Non-pigmented ciliary epithelial cell (primary cell): ENCODE results near the gene CAMTA1.
A peak's percentile ranks its signal among the peaks of the same experiment; 100 is the strongest.

Experiments used
- DNase-seq: peaks from one replicate; pipeline ENCODE4 v3.0.0-alpha.2; 2010; ENCODE audit warnings: low read depth

CAMTA1 gene

DNA sequence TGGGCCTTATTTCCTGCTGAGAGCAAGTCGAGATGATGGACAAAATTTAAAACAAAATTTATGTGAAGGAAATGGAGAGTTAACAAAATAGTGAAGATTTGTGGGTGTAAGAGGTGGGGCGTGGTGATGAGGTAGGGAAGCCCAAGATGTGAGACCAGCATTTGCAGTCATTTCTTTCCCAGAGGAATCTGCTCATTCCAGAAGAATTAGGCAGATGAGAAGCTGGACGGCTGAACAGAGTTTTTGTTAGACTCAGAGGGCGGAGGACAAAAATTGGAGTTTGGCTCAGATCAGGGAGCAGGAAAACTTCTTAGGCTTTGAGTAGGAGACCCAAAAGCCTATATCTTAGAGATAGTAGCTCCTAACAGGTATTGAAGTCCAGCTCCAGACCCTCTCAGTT, 65.3 kb downstream of the CAMTA1 start:
- DNase-seq, result no peak

DNA sequence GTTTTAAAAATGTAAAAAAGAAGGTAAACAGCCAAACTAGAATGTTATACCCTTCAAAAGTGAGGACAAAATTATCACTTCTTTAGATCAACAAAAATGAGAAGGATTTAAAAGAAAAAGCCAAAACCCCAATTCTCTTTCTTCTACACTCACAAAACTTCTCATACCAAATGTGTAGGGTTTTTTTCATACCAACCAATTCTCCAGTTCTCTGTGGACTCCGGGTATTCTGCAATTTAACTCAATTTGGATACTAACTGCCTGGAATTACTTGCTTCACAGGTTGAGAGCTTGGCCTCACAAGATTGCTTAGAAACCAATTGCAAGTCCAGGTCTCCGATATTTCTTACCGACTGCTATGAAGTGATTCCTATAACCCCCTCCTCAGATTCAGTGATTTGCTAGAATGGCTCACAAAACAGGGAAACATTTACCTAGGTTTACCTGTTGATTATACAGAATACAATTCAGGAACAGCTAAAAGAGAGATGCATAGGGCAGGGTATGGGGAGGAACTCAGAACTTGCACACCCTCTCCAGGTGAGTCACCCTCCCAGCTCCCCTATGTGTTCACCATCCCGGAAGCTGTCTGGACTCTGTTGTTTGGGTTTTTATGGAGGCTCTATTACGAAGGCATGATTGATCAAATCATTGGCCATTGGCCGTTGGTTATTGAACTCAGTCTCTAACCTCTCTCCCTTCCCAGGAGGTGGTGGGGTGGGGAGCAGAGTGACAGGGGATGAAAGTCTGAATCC, 67.1 kb downstream of the CAMTA1 start:
- DNase-seq, result no peak

DNA sequence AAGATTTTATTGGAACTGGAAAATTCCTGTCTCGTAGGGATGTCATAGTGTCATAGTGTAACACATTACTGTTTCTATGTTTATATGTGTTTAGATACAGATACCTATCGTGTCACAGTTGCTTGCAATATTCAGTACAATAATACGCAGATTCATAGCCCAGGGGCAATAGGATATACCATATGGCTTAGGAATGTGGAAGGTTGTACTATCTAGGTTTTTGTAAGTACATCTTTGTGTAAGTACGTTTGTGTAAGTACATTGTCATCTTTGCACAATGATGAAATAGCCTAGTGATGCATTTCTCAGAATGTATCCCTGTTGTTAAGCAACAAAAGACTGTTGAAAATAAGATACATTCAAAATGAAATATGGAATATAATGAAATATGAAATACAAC, 68.9 kb downstream of the CAMTA1 start:
- DNase-seq, result no peak

DNA sequence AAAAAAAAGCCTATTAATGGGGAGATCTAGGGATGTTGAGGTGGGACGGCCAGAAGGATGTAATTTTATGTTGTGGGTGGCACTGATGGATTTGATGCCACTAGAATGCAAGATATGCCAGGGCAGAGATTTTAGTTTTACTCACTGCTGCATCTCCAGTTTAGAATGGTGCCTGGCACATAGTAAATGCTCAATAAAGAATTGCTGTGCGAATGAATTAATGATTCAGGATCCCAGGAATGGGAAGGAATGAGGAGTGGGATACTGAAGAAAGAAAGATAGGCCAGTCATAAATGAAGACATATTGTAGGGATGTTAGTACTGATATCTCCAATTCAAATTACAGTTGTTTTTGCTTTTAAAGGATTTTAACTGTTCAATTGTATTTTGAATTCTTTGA, 72.6 kb downstream of the CAMTA1 start:
- DNase-seq, result no peak

DNA sequence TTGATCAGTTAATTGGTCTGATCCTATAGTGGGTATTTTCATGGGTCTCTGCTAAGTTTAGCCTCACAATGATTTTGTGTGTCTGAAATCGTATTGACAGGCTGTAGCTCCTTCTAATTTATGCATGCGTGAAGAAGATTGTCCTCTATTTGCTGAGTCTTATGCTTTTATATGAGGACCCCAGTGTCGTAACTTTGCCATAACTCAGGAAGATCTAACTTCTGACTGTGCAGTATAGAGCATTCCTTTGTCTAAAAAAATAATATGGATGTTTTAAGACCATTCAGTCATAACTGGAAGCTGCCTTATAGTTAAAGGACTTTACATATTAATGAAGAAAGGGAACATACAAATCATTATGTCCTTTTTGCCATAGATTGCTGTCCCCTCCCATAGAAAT, 73.3 kb downstream of the CAMTA1 start:
- DNase-seq, result no peak

DNA sequence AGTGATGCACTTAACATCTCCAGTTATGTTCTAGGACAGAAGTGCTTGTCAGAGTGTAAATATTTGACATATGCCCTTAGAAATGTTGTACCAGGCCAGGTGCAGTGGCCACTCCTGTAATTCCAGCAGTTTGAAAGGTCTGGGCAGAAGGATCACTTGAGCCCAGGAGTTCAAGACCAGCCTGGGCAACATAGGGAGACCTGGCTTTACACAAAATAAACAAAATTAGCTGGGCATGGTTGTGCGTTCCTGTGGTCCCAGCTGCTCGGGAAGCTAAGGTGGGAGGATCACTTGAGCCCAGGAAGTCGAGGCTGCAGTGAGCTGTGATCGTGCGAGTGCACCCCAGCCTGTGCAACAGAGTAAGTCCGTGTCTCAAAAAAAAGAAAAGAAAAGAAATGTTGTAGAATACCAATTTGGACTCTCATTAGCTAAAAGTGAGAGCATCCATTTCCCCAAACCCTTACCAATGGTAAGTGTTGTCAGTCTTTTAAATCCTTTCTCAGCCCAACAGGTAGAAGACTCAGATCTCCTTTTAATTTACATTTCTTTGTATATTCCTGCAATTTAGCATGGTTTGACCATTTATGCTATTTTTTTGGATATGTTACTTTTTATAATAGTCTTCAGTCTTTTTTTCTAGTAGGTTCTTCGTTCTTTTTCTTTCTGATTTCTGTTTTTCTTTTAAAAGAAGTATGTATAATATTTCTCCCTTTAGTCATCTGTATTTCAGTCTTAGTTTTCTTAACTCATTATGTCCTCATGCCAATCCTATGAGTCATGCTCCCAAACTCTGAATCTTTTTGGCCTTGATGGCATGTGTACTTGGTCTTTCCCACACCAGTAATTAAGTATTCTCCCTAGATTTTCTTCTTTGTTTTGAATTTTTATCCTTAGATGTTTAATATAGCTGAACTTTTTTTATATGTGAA, 74.4 kb downstream of the CAMTA1 start:
- peak; percentile 96 for DNase-seq

DNA sequence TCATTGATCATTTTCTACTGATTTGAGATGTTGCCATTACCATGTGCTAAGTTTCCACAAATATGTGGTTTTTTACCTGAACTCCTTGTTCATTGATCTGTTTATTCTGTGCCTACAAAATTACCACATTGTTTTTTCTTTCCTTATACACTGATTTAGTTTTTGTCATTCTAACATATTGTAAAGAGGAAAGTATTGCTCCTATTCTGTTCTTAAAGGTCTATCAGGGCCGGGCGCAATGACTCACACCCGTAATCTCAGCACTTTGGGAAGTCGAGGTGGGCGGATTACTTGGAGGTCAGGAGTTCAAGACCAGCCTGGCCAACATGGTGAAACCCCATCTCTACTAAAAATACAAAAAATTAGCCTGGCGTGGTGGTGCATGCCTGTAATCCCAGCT, 75.1 kb downstream of the CAMTA1 start:
- peak; percentile 56 for DNase-seq

DNA sequence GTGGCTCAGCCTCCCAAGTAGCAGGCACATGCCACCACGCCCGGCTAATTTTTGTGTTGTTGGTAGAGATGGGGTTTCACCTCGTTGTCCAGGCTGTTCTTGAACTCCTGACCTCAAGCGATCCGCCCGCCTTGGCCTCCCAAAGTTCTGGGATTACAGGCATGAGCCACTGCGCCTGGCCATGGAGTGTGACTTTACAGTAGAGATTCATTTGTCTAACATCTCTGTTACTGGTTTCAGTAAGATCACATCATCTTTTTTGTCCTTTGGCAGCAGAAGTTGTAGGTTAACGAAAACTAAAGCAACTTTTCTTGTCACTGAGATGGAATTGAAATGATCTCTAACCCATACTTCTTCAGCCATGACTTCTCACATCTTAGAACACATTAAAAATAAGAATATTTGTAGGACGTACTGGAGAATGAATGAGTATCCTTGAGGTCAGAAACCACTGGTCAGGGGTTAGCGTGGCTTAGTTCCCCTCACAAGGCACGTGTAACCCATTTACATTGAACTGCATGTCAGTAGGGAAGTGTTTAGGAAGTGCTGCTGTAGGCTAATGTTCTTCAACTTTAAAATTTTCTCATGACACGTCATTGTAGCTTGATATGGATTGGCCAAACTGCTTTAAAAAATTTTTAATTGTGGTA, 75.9 kb downstream of the CAMTA1 start:
- no peak for DNase-seq

DNA sequence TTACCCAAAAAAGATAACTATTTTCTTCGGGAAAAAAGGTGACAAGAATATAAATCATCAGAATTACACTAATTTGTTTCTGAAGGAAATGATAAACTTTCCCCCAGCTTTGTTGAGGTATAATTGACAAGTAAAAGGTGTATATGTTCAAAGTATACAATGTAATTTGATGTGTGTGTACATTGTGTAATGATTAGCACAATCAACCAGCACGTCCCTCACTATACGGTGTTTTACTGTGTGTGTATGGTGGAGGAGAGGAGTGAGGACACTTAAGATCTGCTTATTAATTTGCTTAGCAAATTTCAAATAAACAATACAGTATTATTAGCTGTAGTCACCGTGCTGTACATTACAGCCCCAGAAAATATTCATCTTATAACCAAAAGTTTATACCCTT, 77.7 kb downstream of the CAMTA1 start:
- DNase-seq, result no peak

DNA sequence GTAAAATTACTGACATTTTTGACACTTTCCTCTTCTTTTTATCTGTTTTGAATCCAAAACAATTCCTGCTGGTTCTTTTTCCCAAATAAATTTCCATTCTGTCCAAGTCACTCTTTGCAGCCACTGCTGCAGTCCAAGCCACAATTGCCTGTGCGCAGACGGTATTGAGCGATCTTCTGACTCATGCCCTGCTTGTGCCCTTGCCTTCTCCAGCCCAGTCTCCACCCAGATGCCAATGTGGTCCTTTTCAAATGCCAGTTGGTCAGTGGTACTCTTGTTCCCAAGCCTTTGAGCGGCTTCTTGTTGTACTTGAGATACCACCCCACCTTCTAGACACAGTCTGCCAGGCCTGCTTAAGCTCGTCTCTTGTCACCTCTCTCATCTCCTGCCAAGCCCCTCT, 78.9 kb downstream of the CAMTA1 start:
- no peak for DNase-seq

DNA sequence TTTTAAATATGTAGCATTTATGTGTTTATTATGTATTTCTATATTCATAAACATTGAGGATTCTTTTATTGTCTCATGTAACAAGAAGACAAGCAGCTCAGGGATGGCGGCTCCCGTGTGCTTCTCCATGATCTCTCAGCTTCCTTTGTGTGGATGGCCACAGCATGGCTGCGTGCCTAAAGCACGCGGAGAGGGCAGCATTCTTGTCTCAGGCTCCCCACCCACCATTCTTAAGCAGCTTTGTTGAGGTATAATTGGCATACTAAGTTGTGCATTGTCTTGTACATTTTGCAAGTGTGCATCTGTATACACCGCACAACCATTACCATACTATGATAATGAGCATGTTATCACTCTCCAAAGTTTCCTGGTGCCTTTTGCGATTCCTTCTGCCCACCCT, 81.6 kb downstream of the CAMTA1 start:
- DNase-seq, result no peak

DNA sequence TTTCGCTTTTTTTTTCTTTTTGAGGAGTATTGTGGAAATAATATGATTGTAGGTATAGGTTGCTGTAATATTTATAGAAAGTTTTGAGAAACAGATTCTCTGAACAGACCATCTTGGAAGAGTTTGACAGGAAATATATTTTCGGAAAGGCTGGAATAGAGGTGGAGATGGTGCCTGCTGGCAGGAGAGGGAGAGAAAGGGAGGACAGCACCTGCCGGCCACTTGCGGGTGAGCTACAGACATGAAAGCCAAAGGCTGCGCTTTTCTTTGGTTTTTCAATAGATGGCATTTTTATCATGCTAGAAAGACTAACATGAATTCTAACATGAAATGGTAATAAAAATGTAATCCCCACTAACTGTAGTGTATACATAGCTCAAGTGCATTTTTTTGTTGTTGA, 82.1 kb downstream of the CAMTA1 start:
- no peak for DNase-seq

DNA sequence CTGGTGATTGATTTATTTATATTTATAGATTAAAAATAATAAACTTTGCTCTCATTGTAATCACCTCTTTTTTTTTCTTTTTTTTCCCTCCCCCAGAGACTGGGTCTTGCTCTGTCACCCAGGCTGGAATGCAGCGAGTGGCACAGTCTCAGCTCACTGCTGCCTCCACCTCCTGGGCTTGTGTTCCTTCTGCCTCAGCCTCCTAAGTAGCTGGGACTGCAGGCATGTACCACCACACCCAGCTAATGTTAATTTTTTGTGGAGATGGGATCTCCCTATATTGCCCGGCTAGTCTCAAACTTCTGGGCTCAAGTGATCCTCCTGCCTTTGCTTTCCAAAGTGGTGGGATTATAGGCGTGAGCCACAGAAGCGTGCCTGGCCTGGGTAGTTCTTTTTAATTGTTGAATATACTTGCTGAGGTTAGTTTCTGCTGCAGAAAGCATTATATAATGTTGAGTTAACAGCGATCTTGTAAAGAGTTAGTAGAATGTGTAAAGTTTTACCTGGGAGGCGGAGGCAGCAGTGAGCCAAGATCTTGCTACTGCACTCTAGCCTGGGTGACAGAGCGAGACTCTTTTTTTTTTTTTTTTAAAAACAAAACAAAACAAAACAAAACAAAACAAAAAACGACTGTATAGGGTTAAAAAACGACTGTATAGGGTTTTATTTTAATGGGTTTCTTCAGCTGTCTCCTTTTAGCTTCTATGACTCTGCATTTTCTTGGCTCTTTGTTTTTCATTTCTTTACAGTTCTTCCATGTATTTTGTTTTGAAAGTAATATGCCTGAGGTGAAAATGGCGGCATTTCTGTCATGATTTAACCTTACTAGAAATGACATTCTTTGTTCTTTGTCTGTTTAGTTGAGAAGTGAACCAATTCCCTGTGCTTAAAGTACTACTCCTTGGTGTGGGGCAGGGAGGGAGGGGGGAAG, 82.7 kb downstream of the CAMTA1 start:
- DNase-seq, result no peak

DNA sequence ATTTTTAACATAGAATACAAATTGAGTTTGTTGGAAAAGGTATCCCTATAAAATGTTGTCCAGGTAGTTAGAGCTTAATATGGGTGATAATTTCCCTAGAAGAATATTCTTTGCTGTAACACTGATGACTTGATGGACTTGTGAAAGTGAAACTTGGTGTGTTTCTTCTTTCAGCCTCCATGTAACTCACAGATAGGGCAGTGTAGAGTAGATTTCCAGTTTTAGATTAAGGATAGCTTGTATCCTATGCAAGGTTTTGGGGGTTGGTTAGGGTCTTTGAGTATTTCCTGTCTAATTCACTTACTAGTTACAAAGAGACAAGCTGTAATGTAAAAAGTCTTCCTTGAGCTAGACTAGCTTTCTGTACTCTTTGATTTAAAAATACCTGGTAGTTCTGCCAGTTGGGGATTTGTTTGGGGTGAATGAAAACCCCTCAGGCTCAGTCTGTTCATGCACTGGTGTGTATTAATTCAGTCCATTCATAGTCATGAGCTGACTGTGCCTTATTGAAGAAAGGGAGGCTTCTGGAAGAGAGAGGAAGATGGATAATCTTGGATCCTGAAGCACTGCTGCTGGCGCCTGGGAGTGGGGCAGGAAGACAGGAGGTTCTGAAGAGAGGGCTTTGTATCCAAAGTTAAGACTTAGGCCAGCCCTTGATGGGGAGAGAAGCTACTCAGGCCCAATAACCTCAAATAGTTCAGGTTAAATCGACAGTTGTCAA, 83.6 kb downstream of the CAMTA1 start:
- no peak for DNase-seq

DNA sequence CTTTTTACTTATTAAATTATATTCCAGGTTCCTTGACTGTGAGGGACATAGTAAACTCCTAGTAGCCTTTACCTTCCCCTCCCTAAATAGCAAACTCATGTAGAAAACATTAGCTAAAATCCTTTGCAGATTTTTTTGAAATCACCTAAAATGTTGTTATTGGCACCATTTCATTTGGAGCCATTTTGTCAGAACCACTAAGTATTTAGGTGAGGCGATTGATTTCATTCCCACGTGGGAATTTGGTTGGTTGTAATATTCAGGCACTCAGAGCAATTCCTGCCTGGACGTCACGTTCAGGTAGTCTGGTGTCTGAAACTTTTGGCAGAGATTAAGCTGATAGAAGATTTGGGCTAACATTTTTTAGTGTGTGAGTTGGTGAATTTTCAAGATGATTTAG, 84.3 kb downstream of the CAMTA1 start:
- no peak for DNase-seq

DNA sequence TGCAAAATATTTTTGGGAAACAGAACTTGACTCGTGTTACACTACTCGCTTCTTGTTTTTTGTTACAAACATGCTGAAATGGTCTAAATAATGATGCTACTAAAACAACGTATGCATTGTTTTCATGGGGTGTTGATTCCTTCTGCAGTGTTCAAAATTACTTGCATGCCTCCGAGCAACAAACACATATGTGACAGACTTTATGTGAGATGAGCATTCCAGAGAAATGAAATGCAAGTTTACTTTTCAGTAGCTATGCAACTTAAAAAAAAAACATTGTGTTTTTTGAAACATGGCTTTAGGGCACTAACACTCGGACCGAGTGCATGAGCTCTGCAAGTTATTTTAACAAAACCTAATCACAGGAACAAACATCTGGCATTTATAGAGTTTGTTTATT, 84.8 kb downstream of the CAMTA1 start:
- DNase-seq, result no peak

DNA sequence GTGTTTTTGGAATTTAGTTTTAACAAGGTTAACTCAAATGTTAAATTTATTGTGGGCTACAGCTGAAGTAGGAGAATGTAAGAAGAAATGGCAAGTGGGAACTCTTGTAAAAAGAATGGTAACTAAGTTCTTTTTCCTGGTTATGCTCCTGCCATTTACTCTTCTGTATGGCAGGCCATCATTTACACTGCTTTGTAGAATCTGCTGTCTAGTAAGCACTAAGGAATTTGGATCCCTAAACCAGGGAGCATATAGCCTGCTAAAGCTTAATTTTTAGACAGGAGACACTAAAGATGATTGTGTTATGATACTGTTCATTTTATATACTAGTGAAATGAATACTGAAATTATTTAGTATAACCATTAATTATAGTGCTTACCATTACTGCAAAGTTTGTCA, 85.3 kb downstream of the CAMTA1 start:
- DNase-seq, result no peak

DNA sequence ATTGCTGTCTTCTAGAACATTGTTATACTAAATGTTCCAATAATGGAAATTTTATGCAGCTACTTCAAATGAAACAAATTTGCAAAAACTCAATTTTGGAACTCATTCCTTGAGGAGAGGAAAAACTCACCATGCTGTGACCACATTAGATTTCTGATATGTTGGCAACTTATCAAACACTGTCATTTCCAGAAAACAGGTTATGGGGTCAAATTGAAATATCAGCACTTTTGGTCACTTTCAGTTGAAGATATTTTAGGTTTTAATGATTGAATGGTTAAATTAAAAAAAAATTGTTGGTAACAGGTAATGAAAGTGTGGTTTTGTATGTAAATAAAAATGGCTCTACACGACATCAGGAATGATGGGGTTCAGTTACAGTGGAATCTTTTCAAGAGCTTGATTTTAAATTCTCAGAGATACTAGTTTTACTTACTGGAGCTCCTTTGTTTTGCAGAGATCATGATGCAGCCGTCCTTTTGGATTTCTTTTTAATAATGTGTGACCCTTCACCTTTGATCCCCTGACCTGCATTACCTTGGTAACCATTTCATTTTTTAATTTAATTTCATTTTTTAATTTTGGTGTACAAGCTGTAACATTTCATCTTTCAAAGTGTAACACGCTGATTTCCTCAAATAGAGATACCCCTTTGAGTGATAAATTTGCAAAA, 86.2 kb downstream of the CAMTA1 start:
- no peak for DNase-seq

DNA sequence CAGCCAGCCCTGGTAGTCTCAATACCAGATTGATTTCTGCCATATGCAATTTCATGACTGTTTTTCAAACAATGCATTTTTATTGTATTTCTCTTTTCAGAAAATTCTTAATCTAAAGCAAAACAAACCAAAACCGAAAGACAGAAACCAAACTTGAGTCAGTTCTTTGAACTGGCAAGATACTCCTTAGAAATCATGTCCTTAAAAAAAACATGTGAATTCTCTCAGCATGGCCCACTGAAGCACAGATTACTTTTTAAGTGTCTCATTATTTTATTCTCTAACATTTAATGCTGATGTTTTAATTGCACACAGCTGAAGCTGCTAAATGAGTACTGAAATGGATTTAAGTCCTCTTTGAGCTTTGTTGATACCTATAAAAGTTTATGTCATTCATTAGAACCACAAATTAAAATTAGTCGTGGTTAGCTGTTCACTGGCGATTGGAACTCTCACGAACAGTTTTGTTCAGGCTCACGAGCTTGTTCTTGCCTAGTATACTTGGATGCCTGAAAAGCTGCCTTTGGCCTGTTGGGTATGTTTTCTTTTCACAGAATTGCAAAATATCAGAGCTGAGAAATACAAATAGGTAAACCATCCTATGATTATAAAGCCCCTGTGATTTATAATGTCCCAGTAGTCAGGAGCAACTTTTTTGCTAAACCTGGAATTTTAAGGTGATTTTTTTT, 87.5 kb downstream of the CAMTA1 start:
- no peak for DNase-seq
